ENCODE measurements around the gene HPCA. TPM values are rescaled to one million over a fixed set of nuclear protein-coding genes. Genes with fewer than 3 reads are reported as not detected.

HPCA gene
- total RNA-seq, 1 donor from 2014 or later, result not detected

DNA sequence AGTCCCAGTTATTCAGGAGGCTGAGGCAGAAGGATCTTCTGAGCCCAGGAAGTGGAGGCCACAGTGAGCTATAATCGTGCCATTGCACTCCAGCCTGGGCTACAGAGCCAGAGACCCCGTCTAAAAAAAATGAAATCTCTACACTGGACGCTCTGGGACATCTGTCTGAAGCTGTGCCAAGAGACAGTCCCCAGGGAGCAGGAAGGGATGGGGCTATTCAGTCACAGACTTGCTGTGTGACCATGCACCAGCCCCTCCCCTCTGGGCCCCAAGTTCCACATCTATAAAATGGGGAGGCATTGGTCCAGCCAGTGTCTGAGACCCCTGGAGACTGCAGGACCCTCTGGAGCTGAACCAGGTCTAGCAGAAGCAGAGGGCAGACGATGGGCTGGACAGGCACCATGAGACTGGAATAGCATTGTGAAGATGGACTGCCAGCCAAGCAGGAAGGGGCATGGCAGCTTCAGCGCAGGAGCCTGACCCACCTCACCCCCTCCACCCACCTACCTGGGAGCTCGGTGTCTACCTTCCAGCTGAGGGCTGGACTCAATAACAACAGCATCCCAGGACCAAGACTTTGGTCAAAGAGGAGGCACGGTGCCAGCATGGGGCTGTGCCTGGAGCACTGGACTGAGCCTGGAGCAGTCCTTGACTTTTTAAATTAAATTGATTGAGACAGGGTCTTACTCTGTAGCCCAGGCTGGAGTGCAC is 13.4 kb downstream of the HPCA start:
- H3K27ac ChIP-seq (replicated peaks), result no peak overlapping the region
- intact Hi-C loops (cut with micrococcal nuclease), result no loop called here
- no peaks in the 10 kb centered on the region for H3K9me3 ChIP-seq (replicated peaks)
- H3K27me3 ChIP-seq (ENCODE audit: low read depth), result peaks cover 34% of the 10 kb centered on the region
- H3K4me3 ChIP-seq, result no peak overlapping the region
- H3K4me1 ChIP-seq, result peaks cover 13% of the 10 kb centered on the region
- H3K36me3 ChIP-seq, result no peaks in the 10 kb centered on the region
- TF ChIP-seq, protein P1, sequence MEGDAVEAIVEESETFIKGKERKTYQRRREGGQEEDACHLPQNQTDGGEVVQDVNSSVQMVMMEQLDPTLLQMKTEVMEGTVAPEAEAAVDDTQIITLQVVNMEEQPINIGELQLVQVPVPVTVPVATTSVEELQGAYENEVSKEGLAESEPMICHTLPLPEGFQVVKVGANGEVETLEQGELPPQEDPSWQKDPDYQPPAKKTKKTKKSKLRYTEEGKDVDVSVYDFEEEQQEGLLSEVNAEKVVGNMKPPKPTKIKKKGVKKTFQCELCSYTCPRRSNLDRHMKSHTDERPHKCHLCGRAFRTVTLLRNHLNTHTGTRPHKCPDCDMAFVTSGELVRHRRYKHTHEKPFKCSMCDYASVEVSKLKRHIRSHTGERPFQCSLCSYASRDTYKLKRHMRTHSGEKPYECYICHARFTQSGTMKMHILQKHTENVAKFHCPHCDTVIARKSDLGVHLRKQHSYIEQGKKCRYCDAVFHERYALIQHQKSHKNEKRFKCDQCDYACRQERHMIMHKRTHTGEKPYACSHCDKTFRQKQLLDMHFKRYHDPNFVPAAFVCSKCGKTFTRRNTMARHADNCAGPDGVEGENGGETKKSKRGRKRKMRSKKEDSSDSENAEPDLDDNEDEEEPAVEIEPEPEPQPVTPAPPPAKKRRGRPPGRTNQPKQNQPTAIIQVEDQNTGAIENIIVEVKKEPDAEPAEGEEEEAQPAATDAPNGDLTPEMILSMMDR (IDR thresholded peaks at IDR 0.05; ENCODE audit: borderline replicate concordance), result no peak
- DNase-seq, result no peak

DNA sequence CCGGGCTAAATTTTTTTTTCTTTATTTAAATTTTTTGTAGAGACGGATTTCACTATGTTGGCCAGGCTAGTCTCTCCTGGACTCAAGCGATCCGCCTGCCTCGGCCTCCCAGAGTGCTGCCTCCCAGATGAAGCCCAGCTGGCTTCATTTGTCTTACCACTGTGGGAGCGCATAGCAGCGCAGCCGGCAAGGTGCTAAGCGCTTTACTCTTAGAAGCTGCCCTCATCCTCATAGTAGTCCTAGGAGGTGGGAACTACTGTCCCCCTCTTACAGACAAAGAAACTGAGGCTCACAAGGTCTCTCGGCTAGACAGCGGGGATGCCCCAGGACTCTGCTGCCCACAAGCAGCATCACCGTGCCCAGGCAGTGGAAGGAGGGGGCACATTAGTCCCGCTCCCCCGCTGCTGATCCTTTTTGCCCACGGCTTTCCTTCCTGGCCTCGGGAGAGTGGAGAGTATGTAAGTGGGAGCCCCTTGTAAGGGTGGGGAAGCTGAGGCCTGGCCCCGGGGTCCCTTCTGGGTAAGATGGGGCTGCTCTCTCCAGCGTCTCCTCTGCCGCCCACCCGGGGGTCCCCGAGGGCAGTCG is 14.2 kb downstream of the HPCA start:
- no peaks in the 10 kb centered on the region for H3K9me3 ChIP-seq (replicated peaks)
- DNase-seq, result no peak
- TF ChIP-seq, protein P1 (IDR thresholded peaks at IDR 0.05; ENCODE audit: borderline replicate concordance), result no peak
- no peaks in the 10 kb centered on the region for H3K36me3 ChIP-seq
- H3K4me1 ChIP-seq, result peaks cover 13% of the 10 kb centered on the region
- intact Hi-C loops (cut with micrococcal nuclease), result no loop called here
- no peak overlapping the region for H3K27ac ChIP-seq (replicated peaks)
- peak overlapping the region; percentile 76 for H3K4me3 ChIP-seq
- peaks cover 29% of the 10 kb centered on the region for H3K27me3 ChIP-seq (ENCODE audit: low read depth)

DNA sequence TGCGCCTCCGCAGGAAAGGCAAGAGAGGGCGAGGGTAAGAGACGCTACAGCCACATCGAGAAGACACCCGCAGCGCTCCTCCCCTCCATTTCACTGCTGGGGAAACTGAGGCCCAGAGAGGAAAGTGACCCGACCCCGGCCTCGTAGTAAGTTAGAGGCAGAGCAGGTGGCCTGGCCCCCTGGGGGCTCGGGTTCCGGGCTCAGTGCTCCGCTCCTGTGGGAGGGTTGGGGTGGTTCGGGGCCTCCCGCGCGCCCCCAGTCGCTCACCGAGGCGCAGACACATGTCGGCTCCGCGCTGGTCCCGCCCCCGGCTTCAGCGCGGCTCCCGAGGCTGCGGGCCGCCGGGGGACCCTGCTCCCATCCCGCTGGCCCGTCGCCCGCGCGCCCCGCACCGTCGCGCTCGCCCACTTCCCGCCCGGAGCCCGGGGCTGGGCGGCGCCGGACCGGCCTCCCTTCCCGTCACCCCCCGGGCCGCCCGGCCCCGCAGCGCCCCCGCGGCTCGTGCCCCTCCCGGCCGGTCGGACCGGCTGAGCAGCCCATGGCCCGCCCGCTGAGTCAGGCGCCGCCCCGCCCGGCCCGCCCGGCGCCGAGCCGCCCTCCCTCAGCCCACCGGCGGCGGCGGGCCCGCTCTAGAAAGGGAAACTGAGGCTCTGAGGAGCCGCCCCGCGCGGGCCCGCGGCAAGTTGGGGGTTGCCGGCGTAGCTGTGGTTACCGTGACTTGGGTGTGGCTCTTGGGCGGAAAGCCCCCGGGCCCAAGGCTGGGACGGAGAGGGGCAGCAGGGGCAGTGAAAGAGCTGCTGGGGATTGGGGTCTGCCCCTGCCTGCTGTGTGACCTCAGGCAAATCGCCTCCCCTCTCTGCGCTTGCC is 14.9 kb downstream of the HPCA start, which contains the start of gene TMEM54:
Gene TMEM54, minus strand, starts transcription at position 434 of the 867 bp plus-strand sequence. Its CDS starts 151 bp downstream, at position 283.
- no peaks in the 10 kb centered on the region for H3K36me3 ChIP-seq
- H3K27me3 ChIP-seq (ENCODE audit: low read depth), result peaks cover 28% of the 10 kb centered on the region
- peaks cover 13% of the 10 kb centered on the region for H3K4me1 ChIP-seq
- TF ChIP-seq, protein P1 (IDR thresholded peaks at IDR 0.05; ENCODE audit: borderline replicate concordance), result no peak
- peak; percentile 56 for DNase-seq
- H3K4me3 ChIP-seq, result peak within 1 kb of the TSS; percentile 76
- no peaks in the 10 kb centered on the region for H3K9me3 ChIP-seq (replicated peaks)
- H3K27ac ChIP-seq (replicated peaks), result no peak within 1 kb of the TSS
- intact Hi-C loops (cut with micrococcal nuclease), result no loop called here

DNA sequence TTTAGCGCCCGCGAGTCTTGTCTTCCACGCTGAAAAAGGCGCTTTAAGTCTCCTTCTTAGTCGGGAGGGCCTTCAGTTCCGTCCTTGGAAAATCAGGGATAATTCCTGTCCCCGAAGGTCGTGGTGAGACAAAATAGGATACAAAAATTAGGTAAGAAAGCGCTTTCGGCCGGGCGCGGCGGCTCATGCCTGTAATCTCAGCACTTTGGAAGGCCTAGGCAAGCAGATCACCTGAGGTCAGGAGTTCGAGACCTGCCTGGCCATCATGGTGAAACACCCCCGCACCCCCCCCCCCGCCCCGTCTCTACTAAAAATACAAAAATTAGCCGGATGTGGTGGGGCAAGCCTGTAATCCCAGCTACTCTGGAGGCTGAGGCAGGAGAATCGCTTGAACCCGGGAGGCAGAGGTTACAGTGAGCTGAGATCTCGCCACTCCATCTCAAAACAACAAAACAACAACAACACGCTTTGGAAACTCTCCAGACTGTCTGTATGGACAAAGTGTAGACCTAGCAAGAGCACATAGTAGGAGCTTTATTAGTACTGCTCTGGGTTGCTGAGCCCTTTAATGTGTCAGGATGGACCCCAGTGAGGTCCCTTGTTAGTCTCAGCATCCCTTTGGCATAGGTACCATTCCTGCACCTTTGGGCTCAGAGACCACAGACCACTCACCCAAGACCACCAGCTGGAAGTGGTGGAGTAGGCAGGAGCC is 15.7 kb downstream of the HPCA start:
- peaks cover 13% of the 10 kb centered on the region for H3K4me1 ChIP-seq
- no peak for DNase-seq
- H3K4me3 ChIP-seq, result peak overlapping the region; percentile 76
- peaks cover 28% of the 10 kb centered on the region for H3K27me3 ChIP-seq (ENCODE audit: low read depth)
- TF ChIP-seq, protein P1 (IDR thresholded peaks at IDR 0.05; ENCODE audit: borderline replicate concordance), result no peak
- no peaks in the 10 kb centered on the region for H3K36me3 ChIP-seq
- intact Hi-C loops (cut with micrococcal nuclease), result no loop called here
- H3K9me3 ChIP-seq (replicated peaks), result no peaks in the 10 kb centered on the region
- no peak overlapping the region for H3K27ac ChIP-seq (replicated peaks)

DNA sequence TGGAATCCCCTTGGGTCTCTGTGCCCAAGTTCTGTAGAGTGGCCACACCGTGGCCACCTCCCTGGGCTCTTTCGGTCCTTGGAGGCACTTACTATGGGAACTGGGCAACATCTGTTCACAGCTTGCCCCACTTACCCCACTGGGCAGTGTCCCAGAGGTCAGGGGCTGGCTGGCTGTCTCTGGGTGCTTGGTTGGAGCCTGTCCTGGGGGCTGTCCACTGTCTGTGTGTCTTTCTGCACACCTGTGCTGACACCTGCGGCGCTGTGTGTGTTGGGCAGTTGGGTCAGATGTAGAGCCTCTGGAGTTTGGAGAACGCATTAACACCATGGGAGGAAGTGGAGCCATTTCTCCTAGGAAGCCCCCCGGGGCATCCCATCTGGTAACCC is 16.2 kb downstream of the HPCA start:
- no peak for DNase-seq
- intact Hi-C loops (cut with micrococcal nuclease), result no loop called here
- no peak overlapping the region for H3K4me3 ChIP-seq

More for the DNA sequence above, 16.2 kb downstream of the HPCA start:
- Histone ChIP-seq H3K4me1 (peaks cover 13% of the 10 kb centered on the region), H3K27me3 (ENCODE audit: low read depth) (peaks cover 28% of the 10 kb centered on the region), H3K9me3 (replicated peaks) (no peaks in the 10 kb centered on the region), H3K36me3 (no peaks in the 10 kb centered on the region), H3K27ac (replicated peaks) (no peak overlapping the region)
- TF ChIP-seq, protein P1 (IDR thresholded peaks at IDR 0.05; ENCODE audit: borderline replicate concordance), result no peak
